K562 (cell line): ENCODE results near the gene MRPL48. TPM values are rescaled to one million over a fixed set of nuclear protein-coding genes. Genes with fewer than 3 reads are reported as not detected.

ENCODE experiments used
- ATAC-seq: fragments of 200-7000 bp; cut with Tn5 transposase; 3 replicates; pipeline ENCODE4 v1.9.1; 2020; ENCODE audit warnings: moderate library complexity
- BruUV-seq: library from RNA; stranded (reverse); fragments of 400-500 nt; replicated peaks from 2 replicates; lab custom pipeline; 2021; lab: Mats Ljungman, UMichigan
- CTCF ChIA-PET: fragments of 300-600 bp; formaldehyde crosslinking; extraction: SDS; loops from one replicate; lab custom pipeline; 2021; ENCODE audit warnings: low intra/inter-chr PET ratio; lab: Yijun Ruan, JAX
- POLR2A ChIA-PET: fragments of 300-600, 350-650 bp; sonication (Branson Sonifier 250); formaldehyde crosslinking; extraction: SDS; loops from one replicate; lab custom pipeline; 2021; ENCODE audit warnings: antibody characterized with exemption, inconsistent platforms; lab: Yijun Ruan, JAX
- DNase-seq, 4 experiments: peaks; one replicate each; pipeline versions ENCODE4 v3.0.0 to v3.0.0-alpha.2; 2011 to 2018; ENCODE audit warnings: low spot score in 3 of 4, mixed read lengths in 3 of 4; ENCODE audit errors: extremely low read depth in 1 of 4
- FAIRE-seq: peaks from 2 replicates; lab custom pipeline; 2011; peaks lifted over from hg19 to GRCh38; lab: Jason Lieb, UNC
- H2AFZ ChIP-seq: 2 replicates; pipeline ENCODE4 v1.6.0; 2011; ENCODE audit warnings: low read depth, low read length, control low read depth, inconsistent platforms
- H3K27ac ChIP-seq: fragments of 200-600 bp; 3 replicates; pipeline ENCODE4 v1.8.0; 2011; ENCODE audit warnings: low read depth, mild to moderate bottlenecking, control low read depth, inconsistent platforms, low read length, moderate library complexity, mixed read lengths; ENCODE audit errors: extremely low read depth
- H3K27me3 ChIP-seq, 2 experiments: fragments of 300-600 bp in 1 of 2; 2 replicates in 1 of 2; 3 replicates in 1 of 2; pipeline versions ENCODE4 v1.6.0 to v1.8.0; 2011; ENCODE audit warnings: inconsistent platforms in 2 of 2, low read length in 2 of 2, mild to moderate bottlenecking in 1 of 2, mixed read lengths in 1 of 2, moderate library complexity in 1 of 2; ENCODE audit not compliant: control insufficient read depth in 2 of 2, insufficient read depth in 2 of 2
- H3K36me3 ChIP-seq: fragments of 300-600 bp; 3 replicates; pipeline ENCODE4 v1.8.0; 2011; ENCODE audit warnings: mild to moderate bottlenecking, low read length, inconsistent platforms; ENCODE audit not compliant: control insufficient read depth, insufficient read depth
- H3K4me1 ChIP-seq, 2 experiments: fragments of 200-600 bp in 1 of 2; replicated peaks in 1 of 2; 2 replicates in 1 of 2; 3 replicates in 1 of 2; pipeline versions ENCODE4 v1.5.1 to v1.8.0; 2011; ENCODE audit warnings: inconsistent platforms in 2 of 2, low read length in 2 of 2, mild to moderate bottlenecking in 1 of 2, mixed read lengths in 1 of 2, moderate library complexity in 1 of 2; ENCODE audit not compliant: control insufficient read depth in 2 of 2, insufficient read depth in 2 of 2
- H3K4me2 ChIP-seq: 2 replicates; pipeline ENCODE4 v1.6.1; 2011; ENCODE audit warnings: low read length, control low read depth, inconsistent platforms, mixed read lengths; ENCODE audit not compliant: insufficient read depth
- H3K4me3 ChIP-seq: fragments of 200-600 bp; sonication (generic), shearing (Covaris generic); 2 replicates; pipeline ENCODE4 v1.5.1; 2016; ENCODE audit warnings: control low read depth, inconsistent platforms
- H3K79me2 ChIP-seq: fragments of 200-600 bp; 3 replicates; pipeline ENCODE4 v1.8.0; 2011; ENCODE audit warnings: low read length, inconsistent platforms; ENCODE audit not compliant: control insufficient read depth, insufficient read depth
- H3K9ac ChIP-seq, 2 experiments: 2 replicates each; pipeline versions ENCODE4 v1.6.0 to v1.6.1; 2011; ENCODE audit warnings: low read depth in 2 of 2, low read length in 2 of 2, control low read depth in 1 of 2, inconsistent platforms in 1 of 2, mild to moderate bottlenecking in 1 of 2, mixed read lengths in 1 of 2; ENCODE audit not compliant: insufficient read depth in 1 of 2
- H3K9me1 ChIP-seq: one replicate; pipeline ENCODE4 v1.6.0; 2011; ENCODE audit warnings: inconsistent platforms, mild to moderate bottlenecking, low read length, moderate library complexity; ENCODE audit not compliant: control insufficient read depth, insufficient read depth
- H3K9me3 ChIP-seq: replicated peaks from 2 replicates; pipeline ENCODE4 v1.5.1; 2011; ENCODE audit warnings: low read depth, low read length, inconsistent platforms; ENCODE audit not compliant: control insufficient read depth, insufficient read depth
- H4K20me1 ChIP-seq: replicated peaks from 2 replicates; pipeline ENCODE4 v1.6.1; 2011; ENCODE audit warnings: low read length, inconsistent platforms, mixed read lengths; ENCODE audit not compliant: control insufficient read depth, insufficient read depth
- BRF1 ChIP-seq: IDR thresholded peaks from 3 replicates; pipeline ENCODE4 v1.6.1; 2011; ENCODE audit warnings: borderline replicate concordance, mild to moderate bottlenecking; ENCODE audit not compliant: insufficient read length; ENCODE audit errors: extremely low read depth
- CXXC5 ChIP-seq: fragments of 250-450 bp; sonication (Bioruptor Pico); IDR thresholded peaks from 2 replicates; pipeline ENCODE4 v1.8.0; 2022; ENCODE audit warnings: inconsistent platforms, mild to moderate bottlenecking, moderate library complexity
- ESRRA ChIP-seq: fragments of 450-650 bp; IDR thresholded peaks from 2 replicates; pipeline ENCODE4 v1.6.1; 2014; ENCODE audit warnings: low read depth, mild to moderate bottlenecking, moderate library complexity, borderline replicate concordance
- FIP1L1 ChIP-seq: fragments of 200-400 bp; formaldehyde crosslinking; IDR thresholded peaks from 2 replicates; pipeline ENCODE4 v1.6.1; 2018; ENCODE audit warnings: mild to moderate bottlenecking, low read depth, low read length; ENCODE audit not compliant: poor library complexity, severe bottlenecking
- HSF4 ChIP-seq: fragments of 250-450 bp; sonication (Bioruptor Pico); IDR thresholded peaks from 2 replicates; pipeline ENCODE4 v2.1.2; 2022; ENCODE audit warnings: mild to moderate bottlenecking, moderate library complexity, borderline replicate concordance
- MTF1 ChIP-seq: fragments of 250-450 bp; sonication (Bioruptor Pico); IDR thresholded peaks from 2 replicates; pipeline ENCODE4 v1.9.0; 2021; ENCODE audit warnings: moderate library complexity, mild to moderate bottlenecking, inconsistent platforms, borderline replicate concordance
- MYC ChIP-seq, 2 experiments: fragments of 250-450 bp in 1 of 2; sonication (Bioruptor Pico) in 1 of 2; IDR thresholded peaks; 2 replicates each; pipeline versions ENCODE4 v1.5.1 to v1.6.1; 2012 to 2021; ENCODE audit warnings: low read depth in 2 of 2, borderline replicate concordance in 1 of 2, improper control_type of control experiment in 1 of 2, low read length in 1 of 2, mild to moderate bottlenecking in 1 of 2, moderate library complexity in 1 of 2
- NFRKB ChIP-seq: fragments of 450-650 bp; IDR thresholded peaks from 2 replicates; pipeline ENCODE4 v1.6.1; 2016; ENCODE audit warnings: low read depth
- NFXL1 ChIP-seq: fragments of 450-650 bp; formaldehyde crosslinking; IDR thresholded peaks from 2 replicates; pipeline ENCODE4 v1.4.0; 2021; ENCODE audit warnings: mild to moderate bottlenecking
- PTRF ChIP-seq: fragments of 450-650 bp; IDR thresholded peaks from 2 replicates; pipeline ENCODE4 v1.6.1; 2016; ENCODE audit warnings: mild to moderate bottlenecking, missing genetic modification characterization, missing compliant biosample characterization
- RBM25 ChIP-seq: fragments of 200-400 bp; formaldehyde crosslinking; IDR thresholded peaks from 2 replicates; pipeline ENCODE4 v1.6.1; 2018; ENCODE audit warnings: low read length, low read depth, moderate library complexity; ENCODE audit not compliant: severe bottlenecking
- TBP ChIP-seq: optimal IDR thresholded peaks from 2 replicates; pipeline ENCODE3; 2011; ENCODE audit warnings: low read depth, low read length, improper control_type of control experiment
- ZNF76 ChIP-seq: fragments of 250-450 bp; sonication (Bioruptor Pico); IDR thresholded peaks from 2 replicates; pipeline ENCODE4 v1.4.0; 2020; ENCODE audit warnings: mild to moderate bottlenecking, moderate library complexity, borderline replicate concordance
- WGBS: fragments of 100-300 bp; shearing (Covaris generic); methylation state at CpG from one replicate; pipeline ENCODE4 v1.1.6; 2016; ENCODE audit warnings: low coverage, mixed read lengths; ENCODE audit not compliant: insufficient coverage; ENCODE audit errors: missing lambda C conversion rate; 5-methylcytosine and 5-hydroxymethylcytosine counted together
- in situ Hi-C: fragments of 300-500 bp; cut with MboI; formaldehyde crosslinking; loops from 4 replicates; pipeline ENCODE4 v1.15.0; 2018; ENCODE audit warnings: inconsistent platforms, mixed read lengths
- intact Hi-C: fragments of 100-400 bp; cut with micrococcal nuclease; formaldehyde crosslinking; loops from 2 replicates; pipeline ENCODE4 v1.14.2; 2022
- polyA plus RNA-seq, 8 experiments: library from polyadenylated mRNA; depleted of rRNA in 4 of 8; stranded (reverse) in 5 of 8; unstranded in 3 of 8; fragments of >200 nt; fragmentation: Nextera tagmentation in 2 of 8; fragmentation: Illumina TruSeq in 1 of 8; extraction: Ambion mirVana in 2 of 8; extraction: Trizol in 1 of 8; gene quantifications; 2 replicates each; pipeline versions ENCODE4 v1.2.1 to v1.2.3, GENCODE V29; 2011 to 2014; ENCODE audit warnings: inconsistent platforms in 1 of 8, missing spikeins in 1 of 8
- total RNA-seq, 7 experiments: library from RNA; depleted of rRNA in 6 of 7; stranded (reverse); fragments of >200 nt in 6 of 7; fragmentation: Illumina TruSeq in 2 of 7; extraction: Trizol in 2 of 7; gene quantifications; 2 replicates each; pipeline versions ENCODE4 v1.2.1 to v1.2.3, GENCODE V29; 2011 to 2021; ENCODE audit warnings: low replicate concordance in 1 of 7
- TF ChIP-seq, protein P1 (sequence below): fragments of 250-450 bp; sonication (Bioruptor Pico); IDR thresholded peaks from 2 replicates; pipeline ENCODE4 v1.5.0; 2021; ENCODE audit warnings: mild to moderate bottlenecking, moderate library complexity
- TF ChIP-seq, protein P2 (sequence below): fragments of 200-800 bp; sonication (Bioruptor generic); IDR thresholded peaks from 2 replicates; pipeline ENCODE4 v1.6.1; 2017; ENCODE audit warnings: missing genetic modification characterization, missing compliant biosample characterization

Gene MRPL48
- total and polyA plus RNA-seq, 9 of the 15 experiments (the other 6 are each of a cell fraction or from before 2014, with no cell fraction given), result 66.0 to 237 (median 104) TPM

DNA sequence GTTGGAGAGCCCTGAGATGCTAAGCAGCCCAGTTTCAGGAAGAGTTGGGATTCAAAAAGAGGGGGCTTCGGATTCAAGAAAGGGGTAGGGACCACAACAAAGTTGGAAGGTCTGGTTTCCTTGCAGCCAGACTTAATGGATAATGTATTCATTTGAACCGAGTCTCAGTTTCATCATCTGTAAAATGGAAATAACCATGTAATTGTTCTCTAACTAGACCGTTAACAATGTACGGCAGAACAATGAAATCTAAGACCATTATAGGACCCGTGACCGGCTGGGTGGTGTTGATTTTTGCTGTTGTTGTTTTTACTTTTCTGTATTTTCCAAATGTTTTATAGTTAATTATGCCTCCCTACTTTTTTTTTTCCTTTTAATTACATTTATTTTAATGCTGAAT is 6.4 kb upstream of the MRPL48 start (continued):
- TF ChIP-seq RBM25 (peak; percentile 98), FIP1L1 (no peak), MTF1 (CRISPR knock-in tag) (no peak), BRF1 (no peak)
- TF ChIP-seq, protein P1, sequence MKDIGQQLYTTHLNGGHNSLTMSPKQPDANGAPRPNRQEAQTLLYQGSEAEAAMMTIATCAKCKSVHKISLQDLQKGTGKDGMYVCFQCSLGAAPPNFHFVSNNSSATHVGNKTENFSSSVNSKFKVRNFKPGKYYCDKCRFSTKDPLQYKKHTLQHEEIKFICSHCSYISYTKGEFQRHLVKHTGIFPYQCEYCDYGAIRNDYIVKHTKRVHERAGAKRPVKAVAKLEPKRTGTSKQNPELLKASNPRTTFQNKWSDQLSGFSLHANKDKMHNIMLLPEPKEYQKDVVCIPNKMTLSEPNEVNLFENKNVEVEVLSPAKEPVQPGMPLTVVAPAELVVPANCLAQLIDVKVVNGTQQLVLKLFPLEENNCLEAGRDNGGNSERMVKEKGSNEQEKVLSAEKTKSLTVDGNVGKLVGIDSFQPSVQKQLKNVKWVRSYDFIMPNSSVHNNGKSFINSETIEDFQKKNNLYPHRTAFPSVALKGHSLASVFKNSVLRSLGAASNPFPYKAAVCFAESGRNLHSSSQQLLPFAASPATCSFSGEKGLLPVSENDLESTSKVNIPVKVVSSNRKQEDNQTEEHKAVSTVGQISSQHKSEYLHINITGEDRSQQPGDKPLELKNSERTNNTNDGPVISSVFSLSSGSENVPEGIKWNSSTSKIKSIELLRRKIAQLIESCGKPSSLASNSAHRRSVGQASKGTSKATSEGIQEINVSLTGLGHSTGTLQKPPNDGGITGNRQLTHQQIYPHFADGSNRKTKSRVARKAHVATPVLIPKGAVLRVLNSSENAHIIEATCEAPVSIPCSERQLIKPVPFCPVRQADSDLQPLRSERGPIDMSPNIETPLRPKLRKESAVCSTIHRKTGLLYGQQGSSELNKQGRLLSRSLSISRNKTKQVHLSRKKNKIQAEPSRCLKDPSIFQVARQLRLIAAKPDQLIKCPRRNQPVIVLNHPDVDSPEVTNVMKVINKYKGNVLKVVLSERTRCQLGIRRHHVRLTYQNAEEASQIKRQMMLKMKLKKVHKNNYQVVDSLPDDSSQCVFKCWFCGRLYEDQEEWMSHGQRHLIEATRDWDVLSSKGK (CRISPR knock-in tag), result no peak

DNA sequence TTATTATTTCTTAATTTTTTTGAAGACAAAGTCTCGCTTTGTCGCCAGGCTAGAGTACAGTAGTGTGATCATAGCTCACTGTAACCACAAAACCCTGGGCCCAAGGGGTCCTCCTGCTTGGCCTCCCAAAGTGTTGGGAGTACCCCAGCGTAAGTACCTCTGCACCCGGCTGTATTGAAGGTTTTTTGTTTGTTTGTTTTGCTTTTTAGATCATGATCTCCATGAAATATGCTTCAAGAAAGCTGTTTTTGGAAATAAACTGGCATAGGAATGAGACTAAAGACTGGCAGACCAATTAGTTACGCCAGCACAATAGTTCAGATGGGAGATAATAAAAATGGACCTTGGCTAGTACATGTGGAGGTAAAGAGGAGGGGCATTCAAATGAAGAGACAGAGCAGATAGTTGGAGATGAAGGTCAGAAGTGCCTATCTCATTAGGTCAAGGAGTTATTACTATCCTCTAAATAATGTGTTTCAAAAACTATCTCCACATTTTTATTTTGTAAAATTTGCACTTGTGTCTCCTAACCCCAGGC is 4.1 kb upstream of the MRPL48 start:
- peak overlapping the region; percentile 63 for H3K27ac ChIP-seq
- H3K9me1 ChIP-seq, result no peaks in the 10 kb centered on the region
- H4K20me1 ChIP-seq, result no peaks in the 10 kb centered on the region
- ChIA-PET CTCF (no interaction called here), POLR2A (interaction anchor here (1.1 to 2.2 kb wide), 5 partner anchors 10 to 94 kb away, joined by 3 to 14 read pairs (median 4); partner anchors contain the start of gene RAB6A)
- DNase-seq (peak in 1 of 4 experiments; percentile 20), FAIRE-seq (no peak), ATAC-seq (no peak)
- no TSS peak for BruUV-seq
- peak overlapping the region; percentile 11 to 71; a peak in 2 of 4 replicates for H3K9ac ChIP-seq
- WGBS, result 56% methylated on average over 5 of the region's 5 CpGs
- H3K4me2 ChIP-seq, result peak overlapping the region; percentile 32; the same call in 1 of the 2 replicates
- intact Hi-C loops, result loop anchor here (10.0 kb wide), 1 partner anchor 151 kb away; no protein-coding TSS in a partner anchor
- H3K79me2 ChIP-seq, result peaks cover 15% of the 10 kb centered on the region; the same call in 2 of the 3 replicates
- H3K4me3 ChIP-seq, result no peak overlapping the region
- no peaks in the 10 kb centered on the region for H3K36me3 ChIP-seq
- H2AFZ ChIP-seq, result peak overlapping the region; percentile 60
- H3K27me3 ChIP-seq, result no peaks in the 10 kb centered on the region
- H3K4me1 ChIP-seq, result peaks cover 16 to 32% of the 10 kb centered on the region in 2 experiments
- H3K9me3 ChIP-seq, result no peaks in the 10 kb centered on the region; the same call in 1 of the 2 replicates
- in situ Hi-C loops, result no loop called here
- TF ChIP-seq NFRKB (peak; percentile 13; the same call in 1 of the 2 replicates), HSF4 (CRISPR knock-in tag) (peak; percentile 61; the same call in 1 of the 2 replicates), TBP (peak; percentile 21), ZNF76 (CRISPR knock-in tag) (no peak), PTRF (tag) (peak; percentile 46), NFXL1 (no peak), ESRRA (0 out of 2 replicates have a peak, but pooled peaks have one; percentile 9), CXXC5 (peak; percentile 18; the same call in 1 of the 2 replicates), MYC (IDR thresholded peaks at IDR 0.05; ENCODE audit: low read depth, low read length) (no peak), MYC (CRISPR knock-in tag; IDR thresholded peaks at IDR 0.05; ENCODE audit: borderline replicate concordance, low read depth) (peak; percentile 13; the same call in 1 of the 2 replicates)
- TF ChIP-seq, protein P2, sequence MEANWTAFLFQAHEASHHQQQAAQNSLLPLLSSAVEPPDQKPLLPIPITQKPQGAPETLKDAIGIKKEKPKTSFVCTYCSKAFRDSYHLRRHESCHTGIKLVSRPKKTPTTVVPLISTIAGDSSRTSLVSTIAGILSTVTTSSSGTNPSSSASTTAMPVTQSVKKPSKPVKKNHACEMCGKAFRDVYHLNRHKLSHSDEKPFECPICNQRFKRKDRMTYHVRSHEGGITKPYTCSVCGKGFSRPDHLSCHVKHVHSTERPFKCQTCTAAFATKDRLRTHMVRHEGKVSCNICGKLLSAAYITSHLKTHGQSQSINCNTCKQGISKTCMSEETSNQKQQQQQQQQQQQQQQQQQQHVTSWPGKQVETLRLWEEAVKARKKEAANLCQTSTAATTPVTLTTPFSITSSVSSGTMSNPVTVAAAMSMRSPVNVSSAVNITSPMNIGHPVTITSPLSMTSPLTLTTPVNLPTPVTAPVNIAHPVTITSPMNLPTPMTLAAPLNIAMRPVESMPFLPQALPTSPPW (CRISPR knock-in tag), result 0 out of 2 replicates have a peak, but pooled peaks have one; percentile 24
